ENCODE data around the gene DAZAP1. TPM values are rescaled to one million over a fixed set of nuclear protein-coding genes. Genes with fewer than 3 reads are reported as not detected.

Gene DAZAP1
- total RNA-seq, 4 donors from 2014 or later: 53.7 to 74.1 (median 63.4) TPM

GRCh38 chr19:1406774-1407527 lies 435 bp upstream of the DAZAP1 start:
- H3K27me3 ChIP-seq: no peaks in the 10 kb centered on the region
- DNase-seq (peak; percentile 97 to 99), ATAC-seq (peak; percentile 76 to 84)
- H3K27ac ChIP-seq: peak overlapping the region; percentile 90 to 95 (median 92)
- H3K9me3 ChIP-seq: no peaks in the 10 kb centered on the region
- in situ Hi-C loops (cut with MboI; ENCODE audit: low sequenced_read_pairs in 4 of 4): no loop called here
- H3K4me3 ChIP-seq: peak overlapping the region; percentile 59 to 75 (median 70)
- TF ChIP-seq CTCF (IDR thresholded peaks at IDR 0.05 in 4 of 5, conservative IDR thresholded peaks at IDR 0.05 in 1 of 5) (peak in 4 of 5 experiments; percentile 24 to 46 (median 34)), POLR2A (IDR thresholded peaks at IDR 0.05) (peak in 1 of 2 donors; percentile 24)
- H3K4me1 ChIP-seq: peaks cover 32 to 33% of the 10 kb centered on the region in 2 donors
- intact Hi-C loops (cut with DNase I; ENCODE audit: low total_unique reads): loop anchor here (1.0 kb wide), 2 partner anchors 24 to 31 kb away; partner anchors contain the start of genes NDUFS7 and RPS15
- no peaks in the 10 kb centered on the region for H3K36me3 ChIP-seq

- H3K36me3 ChIP-seq: no peaks in the 10 kb centered on the region
- DNase-seq (peak in 1 of 2 donors; percentile 38), ATAC-seq (peak in 1 of 2 donors; percentile 10)
- TF ChIP-seq POLR2A (IDR thresholded peaks at IDR 0.05): no peak
- peaks cover 47 to 49% of the 10 kb centered on the region in 2 donors for H3K4me1 ChIP-seq
- intact Hi-C loops (cut with DNase I; ENCODE audit: low total_unique reads): no loop called here
- peak overlapping the region; percentile 75 to 95 (median 85) for H3K4me3 ChIP-seq
- H3K27me3 ChIP-seq: no peaks in the 10 kb centered on the region
- H3K9me3 ChIP-seq: no peaks in the 10 kb centered on the region
- in situ Hi-C loops (cut with MboI; ENCODE audit: low sequenced_read_pairs in 4 of 4): no loop called here
- H3K27ac ChIP-seq: peak overlapping the region; percentile 89 to 98 (median 94)
Measured at GRCh38 chr19:1408300-1409203, 1.2 kb downstream of the DAZAP1 start.

GRCh38 chr19:1409204-1410005 lies 2.0 kb downstream of the DAZAP1 start:
- in situ Hi-C loops (cut with MboI; ENCODE audit: low sequenced_read_pairs in 4 of 4): no loop called here
- no peak for TF ChIP-seq CTCF (IDR thresholded peaks at IDR 0.05 in 4 of 5, conservative IDR thresholded peaks at IDR 0.05 in 1 of 5)
- peak in 1 of 2 donors; percentile 44 for DNase-seq
- Histone ChIP-seq H3K36me3 (no peaks in the 10 kb centered on the region), H3K27ac (peak overlapping the region; percentile 89 to 98 (median 94)), H3K4me1 (peaks cover 54 to 55% of the 10 kb centered on the region in 2 donors), H3K9me3 (no peaks in the 10 kb centered on the region), H3K4me3 (peak overlapping the region; percentile 75 to 95 (median 85)), H3K27me3 (no peaks in the 10 kb centered on the region)
- intact Hi-C loops (cut with DNase I; ENCODE audit: low total_unique reads): loop anchor here (10.0 kb wide), 1 partner anchor 655 kb away; no protein-coding TSS in a partner anchor
- no peak for ATAC-seq

GRCh38 chr19:1410136-1410786 lies 2.9 kb downstream of the DAZAP1 start:
- intact Hi-C loops (cut with DNase I; ENCODE audit: low total_unique reads): loop anchor here (10.0 kb wide), 1 partner anchor 655 kb away; no protein-coding TSS in a partner anchor
- peak in 1 of 2 donors; percentile 53 for DNase-seq
- Histone ChIP-seq H3K27ac (peak overlapping the region; percentile 89 to 98 (median 94)), H3K4me1 (peaks cover 61 to 64% of the 10 kb centered on the region in 2 donors), H3K27me3 (no peaks in the 10 kb centered on the region), H3K4me3 (peak overlapping the region; percentile 7 to 95 (median 76)), H3K9me3 (no peaks in the 10 kb centered on the region), H3K36me3 (no peaks in the 10 kb centered on the region)
- TF ChIP-seq CTCF (IDR thresholded peaks at IDR 0.05 in 4 of 5, conservative IDR thresholded peaks at IDR 0.05 in 1 of 5) (no peak), POLR2A (IDR thresholded peaks at IDR 0.05) (peak in 1 of 2 donors; percentile 11)
- ATAC-seq: no peak
- in situ Hi-C loops (cut with MboI; ENCODE audit: low sequenced_read_pairs in 4 of 4): no loop called here

Data from gastrocnemius medialis (tissue), 4 donors.